RWPE1 (cell line): ENCODE results near the gene ALOX5.

ENCODE experiments used
- CTCF ChIA-PET: fragments of 350-600 bp; sonication (Branson Sonifier 250); formaldehyde crosslinking; extraction: SDS; loops from one replicate; lab custom pipeline; 2021; lab: Yijun Ruan, JAX
- POLR2A ChIA-PET: fragments of 400-600 bp; formaldehyde crosslinking; extraction: SDS; loops from one replicate; lab custom pipeline; 2020; ENCODE audit warnings: antibody characterized with exemption; ENCODE audit not compliant: low non-redundant PET; lab: Yijun Ruan, JAX
- DNase-seq: peaks from one replicate; pipeline ENCODE4 v3.0.0; 2012; ENCODE audit warnings: low spot score
- H3K27ac ChIP-seq: fragments of 450-650 bp; 2 replicates; pipeline ENCODE4 v1.5.1; 2017
- CTCF ChIP-seq: fragments of 450-650 bp; conservative IDR thresholded peaks from 2 replicates; pipeline ENCODE4 v1.5.1; 2017; ENCODE audit warnings: low read depth, mild to moderate bottlenecking

ALOX5 gene

GRCh38 chr10:45416603-45417002, 42.6 kb downstream of the ALOX5 start:
- CTCF ChIA-PET = no interaction called here
- no peak overlapping the region for H3K27ac ChIP-seq
- DNase-seq = no peak
- POLR2A ChIA-PET = no interaction called here
- TF ChIP-seq CTCF = no peak

GRCh38 chr10:45417746-45418145, 43.7 kb downstream of the ALOX5 start:
- no peak overlapping the region for H3K27ac ChIP-seq
- ChIA-PET CTCF (interaction anchor here (1.1 kb wide), 1 partner anchor 183 kb away, joined by 3 read pairs; no protein-coding TSS in a partner anchor), POLR2A (no interaction called here)
- TF ChIP-seq CTCF = no peak
- no peak for DNase-seq

- no peak overlapping the region for H3K27ac ChIP-seq
- ChIA-PET CTCF (interaction anchor here (1.1 kb wide), 1 partner anchor 183 kb away, joined by 3 read pairs; no protein-coding TSS in a partner anchor), POLR2A (no interaction called here)
- no peak for DNase-seq
- TF ChIP-seq CTCF = no peak
Observed at GRCh38 chr10:45418417-45418848, 44.4 kb downstream of the ALOX5 start.

- H3K27ac ChIP-seq = no peak overlapping the region
- no peak for DNase-seq
- no peak for TF ChIP-seq CTCF
- POLR2A ChIA-PET = no interaction called here
- CTCF ChIA-PET = no interaction called here
Observed at GRCh38 chr10:45418849-45419675, 45.0 kb downstream of the ALOX5 start.

- ChIA-PET POLR2A (no interaction called here), CTCF (no interaction called here)
- TF ChIP-seq CTCF = no peak
- DNase-seq = no peak
- H3K27ac ChIP-seq = no peak overlapping the region
Observed at GRCh38 chr10:45419676-45420025, 45.6 kb downstream of the ALOX5 start.

GRCh38 chr10:45420453-45421192, 46.6 kb downstream of the ALOX5 start:
- ChIA-PET POLR2A (no interaction called here), CTCF (no interaction called here)
- peak overlapping the region; percentile 21; the same call in 1 of the 2 replicates for H3K27ac ChIP-seq
- no peak for DNase-seq
- TF ChIP-seq CTCF = no peak
